Vagina (tissue), 2 donors: ENCODE measurements around the gene ZNF594.

Source experiments
- CTCF ChIP-seq, 3 experiments: fragments of 450-650 bp in 2 of 3; fragments of 200-600 bp in 1 of 3; sonication (generic) in 1 of 3; IDR thresholded peaks; one replicate each; pipeline ENCODE4 v1.5.1; 2017 to 2019; ENCODE audit warnings: antibody characterized with exemption in 3 of 3, mild to moderate bottlenecking in 2 of 3, moderate library complexity in 2 of 3
- POLR2A ChIP-seq, 2 donors: fragments of 450-650 bp; IDR thresholded peaks; one replicate each; pipeline ENCODE4 v1.6.1; 2017; ENCODE audit warnings: antibody characterized with exemption in 2 of 2, mild to moderate bottlenecking in 2 of 2, moderate library complexity in 2 of 2

GRCh38 chr17:5226940-5227878 lies 35.5 kb upstream of the ZNF594 start:
- TF ChIP-seq CTCF (IDR thresholded peaks at IDR 0.05) = no peak
- TF ChIP-seq POLR2A (IDR thresholded peaks at IDR 0.05) = no peak
